GM18873 (cell line): ENCODE measurements around the gene LIN54.
"Not testable (repeated sequence)": the region's sequence is repeated elsewhere in the genome, so short reads cannot be mapped to it uniquely, and the experiment has no call there.

Source experiments
- ATAC-seq: cut with Tn5 transposase; IDR thresholded peaks from one replicate; pipeline ENCODE4 v1.9.1; 2021; ENCODE audit warnings: mild to moderate bottlenecking, moderate library complexity, moderate number of reproducible peaks; ENCODE audit not compliant: unreplicated experiment, low FRiP score

LIN54 gene

DNA sequence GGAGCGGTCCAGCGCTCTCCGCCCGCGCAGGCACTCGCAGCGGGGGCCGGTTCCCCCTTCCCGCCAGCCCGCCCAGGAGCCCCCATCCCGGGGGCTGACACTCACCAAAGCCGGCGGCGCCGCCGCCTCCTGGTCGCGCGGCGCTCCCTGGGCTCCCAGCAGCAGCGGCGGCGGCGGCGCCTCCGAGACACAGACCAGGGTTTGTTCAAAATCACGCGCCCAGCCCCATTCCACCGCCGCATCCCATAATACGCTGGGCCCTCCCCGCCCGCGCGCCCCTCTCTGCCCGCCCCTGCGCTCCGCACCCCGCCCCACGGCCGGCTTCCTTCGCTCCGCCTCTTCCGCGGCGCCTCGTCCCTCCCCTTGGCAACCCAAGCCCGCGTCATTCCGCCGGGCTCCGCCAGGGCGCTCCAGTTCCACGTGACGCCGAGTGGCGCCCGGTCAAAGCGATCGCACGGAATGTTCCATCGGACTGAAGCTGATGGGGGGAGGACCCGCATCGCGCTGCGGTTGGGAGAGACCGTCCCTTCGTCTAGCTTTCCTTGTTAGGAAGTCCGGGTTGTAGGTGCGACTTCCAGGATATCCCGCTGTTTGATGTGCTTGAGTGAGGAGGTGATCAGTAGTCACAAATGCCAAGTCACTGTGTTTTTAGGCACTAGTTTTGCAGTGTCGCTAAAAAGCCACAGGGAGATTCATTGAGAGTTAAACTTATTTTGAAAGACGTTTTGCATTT, 2.2 kb upstream of the LIN54 start:
- ATAC-seq = peak; percentile 77

- ATAC-seq = peak; percentile 4
Measured at GRCh38 chr4:83012200-83012686, 1.6 kb upstream of the LIN54 start.

DNA sequence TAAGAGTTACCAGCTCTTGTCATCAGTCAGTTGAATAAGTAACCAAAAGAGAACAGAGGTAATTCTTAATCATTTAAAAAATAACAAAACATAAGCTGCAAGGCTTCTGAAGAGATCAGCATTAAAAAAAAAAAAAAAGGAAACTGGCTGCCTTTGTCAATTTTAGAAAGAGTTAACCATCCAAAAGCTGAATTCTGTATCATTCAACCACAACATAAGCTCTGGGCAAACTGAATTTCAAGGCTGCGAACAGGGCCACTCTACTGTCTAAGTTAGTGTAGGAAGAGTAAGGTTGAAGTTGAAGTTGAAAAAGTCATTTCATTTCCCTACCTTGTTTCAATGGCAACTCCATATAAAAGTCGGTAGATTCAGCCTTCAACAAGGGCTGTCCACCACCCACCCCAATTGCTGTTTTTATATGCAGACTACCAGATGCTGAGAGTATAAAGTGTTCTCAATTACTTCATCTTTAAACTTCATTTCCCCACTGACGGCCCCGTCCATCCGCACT, 1.1 kb upstream of the LIN54 start:
- ATAC-seq = no peak

DNA sequence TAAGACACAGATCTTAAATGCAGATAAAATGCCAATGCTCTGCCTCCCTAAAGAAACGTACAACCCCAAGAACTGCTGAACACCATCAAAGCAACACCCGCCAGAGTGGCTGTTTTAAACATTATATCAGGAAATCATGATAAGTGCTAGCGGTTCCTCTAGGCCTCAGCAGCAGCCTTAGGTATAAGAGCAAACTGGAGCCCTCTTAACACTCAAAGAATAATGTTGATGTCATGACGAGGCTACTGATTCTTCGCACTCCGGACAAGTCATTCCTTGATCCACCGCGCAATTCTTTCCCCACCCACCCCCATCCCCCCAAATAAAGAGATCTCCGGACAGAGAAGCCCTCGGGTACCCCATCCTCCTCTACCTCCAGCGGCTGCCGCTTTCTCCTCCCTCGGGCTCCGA, 507 bp downstream of the LIN54 start:
- no peak for ATAC-seq

- ATAC-seq = no peak
Measured at GRCh38 chr4:83009529-83009928, 1.1 kb downstream of the LIN54 start.

DNA sequence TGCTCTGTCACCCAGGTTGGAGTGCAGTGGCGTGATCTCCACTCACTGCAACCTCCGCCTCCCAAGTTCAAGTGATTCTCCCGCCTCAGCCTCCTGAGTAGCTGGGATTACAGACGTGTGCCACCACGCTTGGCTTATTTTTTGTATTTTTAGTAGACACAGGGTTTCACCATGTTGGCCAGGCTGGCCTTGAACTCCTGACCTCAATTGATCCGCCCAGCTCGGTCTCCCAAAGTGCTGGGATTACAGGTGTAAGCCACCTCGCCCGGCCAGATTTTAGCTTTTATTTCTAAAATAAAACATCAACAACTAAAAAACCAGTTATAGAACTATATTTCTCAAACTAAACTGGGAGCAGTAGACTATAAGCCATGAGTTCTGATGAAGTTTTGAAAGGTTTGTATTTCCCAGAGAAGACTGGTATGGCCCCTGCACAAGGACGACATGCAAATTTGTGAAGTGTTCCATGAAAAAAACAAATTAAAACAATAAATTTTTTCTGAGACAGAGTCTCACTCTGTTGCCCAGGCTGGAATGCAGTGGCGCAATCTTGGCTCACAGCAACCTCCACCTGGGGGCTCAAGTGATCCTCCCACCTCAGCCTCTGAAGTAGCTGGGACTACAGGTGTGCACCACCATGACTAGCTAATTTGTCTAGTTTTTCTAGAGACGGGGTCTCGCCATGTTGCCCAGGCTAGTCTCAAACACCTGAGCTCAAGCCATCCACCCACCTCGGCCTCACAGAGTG, 7.4 kb downstream of the LIN54 start:
- not testable (repeated sequence) for ATAC-seq

DNA sequence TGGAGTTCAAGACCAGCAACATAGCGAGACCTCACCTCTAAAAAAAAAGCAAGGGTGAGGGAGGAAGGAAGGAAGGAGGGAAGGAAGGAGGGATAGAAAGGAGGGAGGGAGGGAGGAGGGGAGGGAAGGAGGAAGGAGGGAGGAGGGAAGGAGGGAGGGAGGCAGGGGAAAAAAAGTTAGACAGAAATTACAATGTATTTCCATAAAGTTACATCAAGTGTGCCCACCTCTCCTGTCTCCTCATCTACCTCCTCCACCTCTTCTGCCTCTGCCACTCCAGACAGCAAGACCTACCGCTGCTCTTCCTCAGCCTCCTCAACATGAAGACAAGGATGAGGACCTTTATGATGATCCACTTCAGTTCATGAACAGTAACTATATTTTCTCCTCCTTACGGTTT, 8.3 kb downstream of the LIN54 start:
- ATAC-seq = no peak

- no peak for ATAC-seq
Measured at GRCh38 chr4:82998898-82999297, 11.7 kb downstream of the LIN54 start.

DNA sequence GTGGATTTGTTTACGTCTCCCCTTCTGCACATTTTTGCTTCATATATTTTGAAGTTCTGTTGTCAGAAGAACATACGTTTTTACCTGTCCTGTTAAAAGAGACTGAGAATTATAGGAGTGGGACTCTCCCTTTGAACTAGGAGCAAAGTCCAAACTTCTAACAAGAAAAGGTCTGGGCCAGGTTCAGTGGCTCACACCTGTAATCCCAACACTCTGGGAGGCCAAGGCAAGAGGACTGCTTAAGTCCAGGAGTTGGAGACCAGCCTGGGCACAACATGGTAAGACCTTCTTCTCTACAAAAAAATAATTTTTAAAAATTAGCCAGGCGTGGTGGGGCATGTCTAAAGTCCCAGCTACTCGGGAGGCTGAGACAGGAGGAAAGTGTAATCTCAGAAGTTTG, 15.8 kb downstream of the LIN54 start:
- no peak for ATAC-seq

DNA sequence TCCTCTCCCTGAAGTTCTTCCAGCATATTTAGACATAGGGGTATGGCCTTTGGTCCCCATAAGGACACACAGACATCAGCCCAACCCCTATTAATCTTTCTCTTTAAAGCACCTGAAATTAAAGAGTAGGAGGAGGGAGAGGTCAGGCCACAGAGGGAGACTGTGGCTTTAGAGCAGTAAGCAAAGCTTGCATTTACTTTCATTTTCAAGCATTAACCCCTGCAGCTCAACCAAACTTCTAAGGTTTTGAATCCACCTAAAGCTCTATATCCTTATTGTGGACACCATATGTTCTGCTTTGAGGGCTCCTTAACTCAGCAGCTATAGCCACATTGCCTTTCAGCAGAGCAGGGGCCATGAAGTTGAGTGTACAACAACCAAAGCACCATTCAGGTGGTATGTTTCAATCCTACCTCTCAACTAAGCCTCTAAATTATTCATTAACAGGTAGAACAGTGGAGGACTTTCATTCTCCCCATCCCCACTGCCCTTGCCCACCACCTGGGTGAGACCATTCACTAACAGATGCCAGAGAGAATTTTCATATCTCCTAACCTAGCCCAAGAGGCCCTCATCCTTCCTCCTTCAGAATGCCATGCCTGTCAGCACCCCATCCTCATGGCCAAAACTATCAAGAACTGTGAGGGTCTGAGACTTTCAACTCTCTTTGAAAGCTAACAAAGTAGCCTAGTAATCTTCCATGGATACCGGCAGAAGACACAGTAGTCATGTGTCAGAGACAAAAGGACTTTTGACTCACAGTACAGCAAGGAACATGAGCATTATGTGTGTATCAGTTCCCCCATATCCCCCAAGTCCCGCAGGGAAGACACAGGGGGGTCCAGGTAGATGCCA, 20.8 kb downstream of the LIN54 start:
- ATAC-seq = peak; percentile 75

- ATAC-seq = no peak
Measured at GRCh38 chr4:82988323-82988832, 22.2 kb downstream of the LIN54 start.

DNA sequence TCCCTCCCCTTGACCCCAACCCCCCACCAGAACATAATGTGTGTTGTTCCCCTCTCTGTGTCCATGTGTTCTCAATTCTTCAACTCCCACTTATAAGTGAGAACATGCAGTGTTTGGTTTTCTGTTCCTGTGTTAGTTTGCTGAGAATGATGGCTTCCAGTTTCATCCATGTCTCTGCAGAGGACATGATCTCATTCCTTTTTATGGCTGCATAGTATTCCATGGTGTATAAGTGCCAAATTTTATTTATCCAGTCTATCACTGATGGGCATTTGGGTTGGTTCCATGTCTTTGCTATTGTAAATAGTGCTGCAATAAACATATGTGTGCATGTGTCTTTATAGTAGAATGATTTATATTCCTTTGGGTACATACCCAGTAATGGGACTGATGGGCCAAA, 23.1 kb downstream of the LIN54 start:
- not testable (repeated sequence) for ATAC-seq

GRCh38 chr4:82984459-82984858, 26.2 kb downstream of the LIN54 start:
- ATAC-seq = no peak

DNA sequence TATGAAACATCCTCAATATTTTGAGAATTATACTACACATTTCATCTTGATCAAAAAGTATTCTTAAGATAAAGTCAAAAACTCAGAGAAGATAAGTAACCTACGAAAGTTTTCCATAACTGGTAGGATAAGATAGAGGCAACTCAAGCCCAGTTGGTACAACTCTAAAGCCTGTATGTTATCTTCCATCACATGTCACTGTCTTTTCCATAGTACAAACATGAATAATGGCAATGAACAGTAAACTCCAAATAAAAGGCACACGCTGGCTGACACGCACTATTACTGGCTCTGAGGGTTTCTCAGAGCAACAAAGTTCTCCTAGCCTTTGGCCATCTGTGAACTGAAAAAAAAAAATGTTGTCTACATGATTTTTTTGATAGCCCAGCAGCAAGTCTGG, 27.2 kb downstream of the LIN54 start:
- ATAC-seq = no peak

GRCh38 chr4:82981138-82981537, 29.5 kb downstream of the LIN54 start:
- no peak for ATAC-seq

- ATAC-seq = no peak
Measured at GRCh38 chr4:82975792-82976191, 34.8 kb downstream of the LIN54 start.

DNA sequence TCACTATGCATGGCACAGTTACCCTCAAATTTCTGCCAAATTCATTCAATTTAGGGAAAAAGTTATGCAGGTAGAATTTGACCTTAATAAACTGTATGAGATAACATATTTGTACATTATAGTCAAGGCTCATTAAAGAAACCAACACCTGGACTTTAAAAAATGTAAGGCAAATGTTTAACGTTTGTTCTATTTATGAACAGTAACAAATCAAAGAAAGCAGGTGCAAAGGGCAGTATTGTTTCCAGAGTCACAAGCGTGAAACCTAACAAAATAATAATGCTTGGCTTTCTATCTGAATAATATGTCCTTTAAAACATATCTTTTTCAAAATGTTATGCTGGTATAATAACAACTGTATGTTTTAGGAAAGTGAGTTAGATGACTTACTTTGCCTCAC, 41.2 kb downstream of the LIN54 start:
- ATAC-seq = no peak

GRCh38 chr4:82968972-82969371, 41.7 kb downstream of the LIN54 start:
- ATAC-seq = no peak

- ATAC-seq = no peak
Measured at GRCh38 chr4:82965763-82966162, 44.9 kb downstream of the LIN54 start.

GRCh38 chr4:82957045-82957444, 53.6 kb downstream of the LIN54 start:
- no peak for ATAC-seq

- no peak for ATAC-seq
Measured at GRCh38 chr4:82954212-82954611, 56.4 kb downstream of the LIN54 start.
